DMS114 treated with DMSO at 0.1 percent for 48 hours (cell line): ENCODE measurements around the gene FBXO15.
A peak's percentile ranks its signal among the peaks of the same experiment; 100 is the strongest.

Experiments used
- DNase-seq: peaks from one replicate; lab custom pipeline; 2025; ENCODE audit not compliant: unreplicated experiment; lab: John Stamatoyannopoulos, UW

Gene FBXO15

DNA sequence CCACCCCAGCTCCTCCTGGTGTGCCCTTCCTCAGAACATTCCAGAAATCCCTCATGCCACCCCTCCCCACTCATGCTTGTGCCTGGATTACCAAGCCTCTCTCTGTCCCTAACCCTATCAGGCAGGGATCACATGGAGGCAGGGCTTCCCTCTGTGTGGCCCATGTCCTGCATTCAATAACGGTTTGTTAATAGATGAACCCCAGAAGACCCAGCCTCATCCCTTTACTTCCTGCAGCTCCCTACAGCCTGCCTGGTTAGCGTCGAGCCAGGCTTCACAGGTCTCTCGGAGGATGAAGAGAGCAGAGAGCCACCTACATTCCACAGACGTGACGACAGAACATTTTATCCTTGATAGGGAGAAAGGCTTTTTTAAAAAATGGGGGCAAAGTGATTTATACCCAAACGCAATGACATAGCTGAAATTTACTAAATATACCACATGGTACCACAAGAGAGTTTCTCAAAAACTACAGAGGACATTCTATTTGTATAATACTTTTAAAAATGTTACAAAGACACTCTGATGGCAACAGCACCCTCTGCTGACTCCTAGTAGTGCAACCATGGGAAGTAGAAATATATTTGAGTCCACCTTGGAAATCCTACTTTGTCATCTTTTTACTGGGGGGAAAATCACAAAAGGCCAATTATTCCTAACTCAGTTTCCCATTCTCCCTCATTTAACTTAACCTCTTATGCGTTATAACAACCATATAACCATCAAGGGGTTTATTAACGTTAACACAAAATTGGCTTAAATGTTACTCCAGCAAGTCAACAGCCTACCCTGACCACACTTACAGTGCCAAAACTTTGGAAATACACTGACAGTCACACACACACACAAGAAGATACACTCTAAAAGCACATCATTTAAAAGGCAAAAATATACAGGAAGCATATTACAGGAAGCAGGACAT lies 30.7 kb downstream of the FBXO15 start:
- DNase-seq: peak; percentile 1

- no peak for DNase-seq
These were observed 32.6 kb downstream of the FBXO15 start for GRCh38 chr18:74115046-74115445.

DNA sequence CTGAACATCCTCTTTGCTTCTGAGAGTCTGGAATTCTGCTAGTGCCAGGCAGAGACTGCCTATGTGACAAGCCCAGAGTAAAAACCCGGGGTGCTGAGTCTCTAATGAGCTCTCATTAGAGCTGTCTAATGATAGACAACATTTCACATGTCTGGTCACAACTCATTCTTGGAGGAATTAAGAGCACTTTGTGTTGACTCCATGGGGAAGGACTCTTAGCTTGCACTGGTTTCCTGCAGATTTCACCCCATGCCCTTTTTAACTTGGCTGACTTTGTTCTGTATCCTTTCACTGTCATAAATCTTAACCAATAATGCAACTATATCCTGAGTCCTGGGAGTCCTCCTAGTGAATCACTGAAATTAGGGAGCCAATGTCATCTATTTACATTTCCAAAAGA lies 33.5 kb downstream of the FBXO15 start:
- no peak for DNase-seq

- no peak for DNase-seq
These were observed 33.9 kb downstream of the FBXO15 start for GRCh38 chr18:74113711-74114110.

- no peak for DNase-seq
These were observed 36.7 kb downstream of the FBXO15 start for GRCh38 chr18:74110976-74111375.

- no peak for DNase-seq
These were observed 37.5 kb downstream of the FBXO15 start for GRCh38 chr18:74110149-74110548.

DNA sequence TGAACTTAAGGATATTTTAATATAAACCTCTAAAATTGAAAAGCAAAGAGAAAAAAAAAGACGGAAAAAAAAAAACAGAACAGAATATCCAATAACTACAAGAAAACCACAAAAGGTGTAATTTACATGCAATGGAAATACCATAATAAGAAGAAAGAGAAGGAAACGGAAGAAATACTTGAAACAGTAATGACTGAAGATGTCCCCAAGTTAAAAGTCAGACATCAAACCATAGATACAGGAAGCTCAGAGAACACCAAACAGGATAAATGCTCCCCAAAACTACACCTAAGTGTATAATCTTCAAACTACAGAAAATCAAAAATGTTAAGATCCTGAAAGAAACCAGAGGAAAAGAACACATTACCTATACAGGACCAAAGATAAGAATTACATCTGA lies 39.2 kb downstream of the FBXO15 start:
- no peak for DNase-seq

GRCh38 chr18:74097803-74098202 lies 49.8 kb downstream of the FBXO15 start:
- no peak for DNase-seq

GRCh38 chr18:74092922-74093321 lies 54.7 kb downstream of the FBXO15 start:
- DNase-seq: no peak

DNA sequence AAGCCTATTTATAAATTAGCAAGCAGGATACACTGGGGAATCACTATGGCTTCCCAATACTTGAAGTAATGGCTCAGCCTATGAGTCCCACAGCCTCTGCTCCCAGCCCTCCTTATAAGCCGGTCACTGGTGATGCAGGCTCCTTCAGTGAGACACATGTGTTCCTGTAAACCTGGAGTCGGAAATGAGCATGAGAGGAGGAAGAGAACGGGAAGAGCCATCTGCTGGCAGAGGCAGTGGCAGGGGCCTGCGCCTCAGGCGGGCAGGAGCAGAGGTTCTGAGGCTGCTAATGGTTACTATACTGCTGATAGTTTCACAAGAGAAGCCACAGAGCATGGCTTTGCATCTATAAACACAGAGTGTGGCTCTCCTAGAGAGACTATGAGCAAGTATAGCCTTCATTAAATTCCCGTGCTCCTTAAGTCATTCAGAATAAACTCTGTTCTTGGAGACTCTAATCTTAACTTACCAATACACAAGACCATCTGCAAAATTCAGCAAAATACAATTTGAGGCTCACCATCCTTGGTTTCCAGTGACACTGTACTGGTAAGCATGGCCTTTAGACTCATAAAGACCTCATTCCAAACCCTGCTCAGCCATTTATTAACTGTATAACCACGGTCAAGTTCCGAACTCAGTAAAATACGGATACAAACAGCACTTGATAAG lies 63.3 kb downstream of the FBXO15 start:
- DNase-seq: no peak

GRCh38 chr18:74083557-74083952 lies 64.1 kb downstream of the FBXO15 start:
- DNase-seq: no peak

DNA sequence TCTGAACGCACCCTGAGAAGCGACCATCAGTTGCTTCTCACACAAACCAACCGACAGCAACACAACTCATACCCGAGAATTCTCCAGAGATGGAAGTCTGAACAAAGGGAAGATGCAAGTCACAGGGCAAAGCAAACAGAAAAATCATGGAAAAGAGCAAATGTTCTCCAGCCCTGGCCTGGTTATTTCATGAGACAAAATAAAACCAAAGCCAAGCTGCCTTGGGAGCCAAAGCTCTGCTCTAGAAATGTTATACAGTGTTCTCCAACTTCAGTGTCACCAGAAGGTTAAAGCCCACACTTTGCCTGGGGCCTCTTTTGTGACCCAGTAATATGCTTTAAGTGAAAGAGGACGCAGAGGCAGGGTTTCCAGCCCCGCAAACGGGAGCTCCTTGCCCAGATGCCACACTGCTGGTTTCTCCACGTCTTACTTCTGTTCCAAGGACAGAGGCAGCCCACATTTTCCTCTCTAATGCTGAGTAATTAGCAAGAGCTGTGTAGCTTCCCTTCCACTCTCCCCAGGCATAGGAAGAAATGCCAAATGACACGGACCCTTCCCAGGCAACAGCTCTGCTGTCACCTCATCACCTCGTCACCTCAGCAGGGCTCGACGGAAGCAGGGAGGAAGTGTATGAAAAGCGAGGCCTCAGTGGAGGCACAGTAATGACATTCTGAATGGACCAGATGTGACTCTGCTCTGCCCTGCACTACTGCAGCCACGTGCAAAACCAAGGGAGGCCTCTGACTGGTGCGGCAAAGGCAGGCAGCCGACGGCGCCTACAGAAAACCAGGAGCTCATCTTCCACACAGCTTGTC lies 64.7 kb downstream of the FBXO15 start:
- no peak for DNase-seq

GRCh38 chr18:74081966-74082741 lies 65.5 kb downstream of the FBXO15 start:
- DNase-seq: peak; percentile 46

GRCh38 chr18:74078257-74078656 lies 69.4 kb downstream of the FBXO15 start:
- no peak for DNase-seq

- no peak for DNase-seq
These were observed 72.7 kb downstream of the FBXO15 start for GRCh38 chr18:74074668-74075564.

- DNase-seq: no peak
These were observed 73.5 kb downstream of the FBXO15 start for GRCh38 chr18:74073957-74074667.

GRCh38 chr18:74069178-74070050 lies 78.2 kb downstream of the FBXO15 start:
- DNase-seq: no peak

DNA sequence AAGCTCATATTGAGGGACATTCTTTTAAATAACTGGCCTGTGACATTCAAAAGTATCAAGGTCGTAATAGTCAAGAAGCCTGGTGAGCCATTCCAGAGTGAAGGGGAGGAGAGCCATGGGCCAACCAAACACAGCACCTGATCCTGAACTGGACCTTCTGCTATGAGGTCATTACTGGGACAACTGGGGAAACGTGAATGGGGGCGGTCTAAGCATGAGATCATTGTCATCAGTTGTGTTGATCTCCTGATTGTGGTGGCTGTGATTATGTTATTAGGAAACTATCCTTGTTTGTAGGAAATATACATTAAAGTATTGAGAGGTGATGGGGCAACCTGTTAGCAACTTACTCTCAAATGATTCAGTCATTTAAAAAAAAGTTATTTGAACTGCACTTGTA lies 79.3 kb downstream of the FBXO15 start:
- no peak for DNase-seq
